NCI-H69 (cell line): ENCODE data around the gene CYB5A.
"Not testable (repeated sequence)": the region's sequence is repeated elsewhere in the genome, so short reads cannot be mapped to it uniquely, and the experiment has no call there.

ENCODE experiments used
- DNase-seq: peaks from one replicate; lab custom pipeline; 2025; lab: John Stamatoyannopoulos, UW

Gene CYB5A, protein sequence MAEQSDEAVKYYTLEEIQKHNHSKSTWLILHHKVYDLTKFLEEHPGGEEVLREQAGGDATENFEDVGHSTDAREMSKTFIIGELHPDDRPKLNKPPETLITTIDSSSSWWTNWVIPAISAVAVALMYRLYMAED

DNA sequence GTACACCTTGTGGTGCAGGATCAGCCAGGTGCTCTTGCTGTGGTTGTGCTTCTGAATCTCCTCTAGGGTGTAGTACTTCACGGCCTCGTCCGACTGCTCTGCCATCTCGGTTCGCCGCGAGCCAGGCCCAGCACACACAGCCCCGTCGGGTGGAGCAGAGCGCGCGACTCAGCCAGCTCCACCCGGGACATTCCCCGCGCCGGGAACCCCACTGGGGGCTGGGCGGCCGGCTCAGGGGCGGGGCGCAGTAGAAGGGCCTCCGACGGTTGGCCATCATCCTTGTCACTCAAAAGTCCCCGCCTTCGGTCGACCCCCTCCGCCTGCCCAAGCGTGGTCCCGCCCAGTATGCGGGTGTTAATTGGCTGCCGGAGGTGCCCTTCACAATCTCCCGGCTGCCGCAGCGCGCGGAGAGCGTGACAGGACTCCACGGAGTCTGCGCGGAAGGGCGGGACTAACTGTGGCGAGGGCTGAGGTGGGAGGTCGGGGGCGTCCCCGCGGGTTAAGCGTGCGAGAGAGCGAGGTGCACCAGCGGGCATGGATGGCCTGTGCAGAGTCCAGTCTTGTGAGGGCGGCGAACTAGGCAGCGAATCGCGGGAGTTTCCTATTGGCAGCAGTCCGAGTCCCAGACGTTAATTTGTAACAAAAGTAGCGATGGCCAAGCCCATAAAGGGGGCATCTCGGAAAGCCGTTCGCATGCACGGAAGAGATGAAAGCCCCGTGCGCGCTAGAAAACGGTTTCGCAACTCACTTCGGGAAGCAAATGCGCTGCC, at the start of gene CYB5A:
CYB5A (minus strand) TSS at position 193 of the 770 bp plus-strand sequence; CDS start at position 105, 88 bp downstream.
- peak; percentile 100 for DNase-seq

DNA sequence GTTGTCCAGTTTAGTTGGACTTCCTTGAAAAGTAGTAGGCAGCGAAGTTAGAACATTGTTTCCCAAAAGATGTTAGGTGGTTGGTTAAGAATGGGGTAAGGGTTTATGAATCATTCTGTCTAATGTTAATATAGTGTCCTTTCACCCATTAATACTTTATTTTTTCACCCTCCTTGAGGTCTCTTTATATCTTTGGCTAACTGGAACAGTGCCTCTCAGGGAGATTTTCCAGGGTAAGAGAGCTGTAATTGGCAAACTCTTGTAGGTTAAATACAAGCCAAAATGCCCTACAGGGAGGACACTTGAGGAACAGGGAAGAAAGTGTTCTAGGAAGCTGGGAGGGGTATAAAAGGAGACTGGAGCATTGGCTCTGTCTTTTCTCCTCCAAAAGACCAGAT, 46.1 kb upstream of the CYB5A start:
- DNase-seq, result no peak

DNA sequence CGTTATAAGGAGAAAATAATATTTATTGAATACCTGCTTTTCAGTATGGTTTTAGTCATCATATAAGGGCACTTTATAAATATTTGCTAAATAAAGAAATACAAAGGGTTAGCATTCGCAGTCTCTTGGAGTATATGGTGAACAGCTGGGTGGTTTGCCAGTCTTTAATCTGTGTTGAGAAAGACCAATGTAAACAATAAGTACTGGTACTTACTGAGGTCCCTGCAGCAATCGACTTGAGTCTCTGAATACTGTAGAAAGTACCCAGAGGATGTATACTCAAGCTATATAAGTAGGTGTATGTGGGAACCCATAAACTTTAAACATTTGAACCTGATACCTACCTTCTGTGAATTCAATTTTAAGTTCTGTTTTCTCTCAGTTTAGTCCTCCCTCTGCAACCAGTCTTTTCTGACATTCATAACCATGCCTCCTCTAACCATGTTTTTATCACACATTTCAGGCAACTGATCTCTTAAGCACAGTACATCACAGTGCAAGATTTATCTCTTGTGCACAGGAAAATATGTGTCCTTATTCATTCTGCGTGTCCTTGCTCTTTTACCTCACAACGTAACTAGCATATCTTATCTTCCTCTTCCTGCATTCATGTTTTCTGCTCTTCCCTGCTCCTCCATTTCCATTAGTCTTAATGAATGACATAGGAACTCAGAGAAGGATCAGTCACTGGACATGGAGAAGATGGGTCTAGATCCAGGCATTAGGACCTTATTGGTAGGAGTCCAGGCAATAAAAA, 45.6 kb upstream of the CYB5A start:
- DNase-seq, result no peak

DNA sequence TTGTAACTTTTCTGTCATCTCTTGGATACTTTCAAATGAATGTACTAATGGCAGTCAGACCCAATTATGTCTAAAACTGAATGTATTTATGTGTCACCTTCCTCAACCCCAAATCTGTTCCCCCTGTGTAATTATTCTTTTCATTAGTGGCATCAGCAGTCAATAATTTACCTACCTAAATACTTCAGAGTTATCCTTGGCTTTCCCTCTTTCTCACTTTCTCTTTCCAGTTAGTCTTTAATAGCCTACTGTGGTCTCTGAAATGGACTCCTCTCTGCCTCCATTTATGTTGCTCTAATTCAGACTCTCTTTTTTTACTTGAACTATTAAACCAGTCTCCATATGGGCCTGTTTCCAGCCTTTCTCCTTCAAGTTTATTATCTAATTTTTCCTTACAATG, 44.9 kb upstream of the CYB5A start:
- no peak for DNase-seq

DNA sequence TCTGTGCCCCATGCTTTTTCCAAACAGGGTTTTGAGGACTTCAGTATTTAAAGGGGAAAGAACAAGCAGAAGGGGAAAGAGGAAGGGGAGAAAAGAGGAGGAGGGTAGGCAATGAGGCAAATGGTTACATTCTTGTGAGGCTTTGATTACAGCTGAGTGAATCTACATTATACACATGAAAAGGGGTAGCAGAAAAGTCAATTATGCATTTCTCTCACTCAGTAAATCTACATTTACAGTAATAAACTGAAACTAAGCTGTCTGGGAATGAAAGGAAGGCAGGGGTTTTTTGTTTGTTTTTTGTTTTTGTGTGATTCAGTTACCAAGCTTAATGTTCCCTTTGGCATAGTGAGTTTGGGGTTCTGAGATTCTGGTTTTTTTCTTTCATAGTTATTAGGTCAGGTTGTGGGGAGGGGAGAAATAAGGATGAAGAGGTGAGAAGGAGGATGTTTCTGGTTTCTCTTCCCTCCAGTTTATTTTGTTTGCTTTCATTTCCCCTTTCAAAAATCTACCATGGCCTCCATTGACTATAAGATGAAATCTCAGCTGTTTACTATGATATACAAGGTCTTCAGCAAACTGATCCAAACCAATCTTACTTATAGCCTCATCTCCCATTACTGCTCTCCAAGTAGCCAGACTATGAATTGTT, 42.6 kb upstream of the CYB5A start:
- DNase-seq, result no peak

DNA sequence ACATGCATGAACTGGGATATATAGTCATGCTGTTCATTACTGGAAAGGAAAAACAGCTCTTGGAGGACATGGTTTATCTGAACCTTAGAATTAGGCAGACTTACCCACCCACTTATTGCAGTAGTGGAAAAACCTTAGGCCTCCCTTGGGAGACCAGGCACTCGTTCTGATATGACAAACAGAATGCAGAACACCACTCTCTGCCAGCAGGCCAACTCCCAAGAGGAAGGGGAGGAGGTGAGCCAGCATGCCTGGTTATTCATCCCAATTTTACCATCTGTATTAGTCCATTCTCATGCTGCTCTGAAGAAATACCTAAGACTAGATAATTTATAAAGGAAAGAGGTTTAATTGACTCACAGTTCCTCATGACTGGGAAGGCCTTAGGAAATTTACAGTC, 41.3 kb upstream of the CYB5A start:
- peak; percentile 30 for DNase-seq

DNA sequence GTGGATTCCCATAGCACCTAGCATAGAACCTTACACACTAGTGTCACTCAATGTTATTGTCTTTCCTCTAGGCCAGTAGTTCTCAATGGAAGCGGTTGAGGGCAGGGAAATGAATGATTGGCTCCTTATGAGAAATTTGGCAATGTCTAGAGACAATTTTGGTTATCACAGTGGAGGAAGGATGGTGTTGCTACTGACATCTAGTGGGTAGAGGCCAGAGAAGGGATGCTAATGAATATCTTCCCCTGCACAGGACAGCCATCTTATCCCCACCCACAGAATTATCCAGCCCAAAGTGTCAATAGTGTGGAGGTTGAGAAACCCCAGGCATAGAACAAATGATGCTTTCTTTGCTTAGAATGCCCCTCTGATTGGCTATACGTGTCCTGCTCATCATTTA, 39.6 kb upstream of the CYB5A start:
- DNase-seq, result peak; percentile 57

DNA sequence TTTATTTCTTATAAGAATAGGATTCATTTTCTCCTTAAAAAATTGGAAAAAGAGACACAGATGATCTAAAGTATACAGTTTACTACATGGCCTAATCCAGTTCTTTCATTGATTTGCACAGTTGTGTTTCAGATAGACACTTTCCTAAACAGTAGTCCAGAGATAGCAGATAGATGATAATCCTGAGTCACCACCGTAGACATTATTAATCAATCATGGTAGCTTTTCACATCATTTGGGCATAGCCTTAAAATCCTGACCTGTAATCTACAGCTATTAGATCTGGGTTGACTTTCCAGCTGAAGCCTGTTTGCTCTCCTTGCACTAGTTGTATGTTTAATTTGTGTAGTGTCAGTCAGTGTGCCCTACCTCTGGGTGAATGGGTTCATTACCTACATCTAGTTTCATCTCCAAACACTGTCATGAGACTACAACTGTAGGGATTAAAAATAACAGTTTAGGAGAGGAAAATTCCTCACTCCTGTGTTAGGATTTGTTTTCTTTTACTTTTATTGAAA, 38.0 kb upstream of the CYB5A start:
- DNase-seq, result no peak

DNA sequence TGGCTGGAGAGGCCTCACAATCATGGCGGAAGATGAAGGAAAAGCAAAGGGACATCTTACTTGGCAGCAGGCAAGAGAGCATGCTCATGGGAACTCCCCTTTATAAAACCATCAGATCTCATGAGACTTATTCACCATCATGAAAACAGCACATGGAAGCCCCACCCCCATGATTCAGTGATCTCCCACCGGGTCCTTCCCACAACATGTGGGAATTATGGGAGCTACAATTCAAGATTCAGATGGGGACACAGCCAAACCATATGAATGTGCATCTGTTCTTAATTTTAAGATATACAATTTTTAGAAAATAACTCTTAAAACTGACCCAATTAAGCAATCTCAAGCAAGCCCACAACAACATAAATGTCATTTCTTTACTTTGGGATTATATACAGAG, 36.4 kb upstream of the CYB5A start:
- DNase-seq, result no peak

DNA sequence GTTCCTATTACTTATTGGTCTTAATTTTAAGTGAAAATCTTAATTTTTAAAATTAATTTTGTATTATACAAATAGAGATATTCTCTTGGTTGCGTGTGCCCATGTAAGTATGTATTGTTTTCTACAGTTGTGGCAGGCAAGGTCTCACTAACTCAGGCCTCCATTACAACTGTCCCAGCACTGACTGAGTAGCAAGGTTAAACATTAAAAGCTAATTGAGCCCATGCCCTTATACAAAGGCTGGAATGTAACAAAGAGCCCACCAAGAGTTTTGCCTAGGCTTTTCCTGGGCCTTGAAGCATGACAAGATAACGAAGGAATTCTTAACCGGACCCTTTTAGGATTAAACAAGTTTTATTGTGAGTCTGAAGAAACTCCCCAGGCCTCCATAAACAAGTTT, 35.0 kb upstream of the CYB5A start:
- not testable (repeated sequence) for DNase-seq

DNA sequence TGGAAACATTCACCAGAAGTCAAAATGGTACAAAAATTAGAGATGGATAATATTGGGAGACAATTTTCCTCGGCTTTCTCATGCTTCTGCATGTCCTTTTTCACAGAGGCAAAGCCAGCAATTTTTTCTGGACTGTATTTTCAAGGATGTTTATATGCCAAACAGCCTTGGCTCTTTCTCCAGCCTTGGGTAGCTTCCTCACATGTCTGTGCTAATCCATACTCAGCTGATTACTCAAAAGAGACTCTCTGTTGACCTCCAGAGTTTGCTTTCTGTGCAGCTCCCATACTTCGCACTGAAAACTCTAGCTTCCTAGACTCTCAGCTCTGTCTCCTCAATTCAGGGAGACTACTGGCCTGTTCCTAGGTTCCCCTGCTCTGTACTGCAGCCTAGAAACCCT, 34.5 kb upstream of the CYB5A start:
- DNase-seq, result no peak

DNA sequence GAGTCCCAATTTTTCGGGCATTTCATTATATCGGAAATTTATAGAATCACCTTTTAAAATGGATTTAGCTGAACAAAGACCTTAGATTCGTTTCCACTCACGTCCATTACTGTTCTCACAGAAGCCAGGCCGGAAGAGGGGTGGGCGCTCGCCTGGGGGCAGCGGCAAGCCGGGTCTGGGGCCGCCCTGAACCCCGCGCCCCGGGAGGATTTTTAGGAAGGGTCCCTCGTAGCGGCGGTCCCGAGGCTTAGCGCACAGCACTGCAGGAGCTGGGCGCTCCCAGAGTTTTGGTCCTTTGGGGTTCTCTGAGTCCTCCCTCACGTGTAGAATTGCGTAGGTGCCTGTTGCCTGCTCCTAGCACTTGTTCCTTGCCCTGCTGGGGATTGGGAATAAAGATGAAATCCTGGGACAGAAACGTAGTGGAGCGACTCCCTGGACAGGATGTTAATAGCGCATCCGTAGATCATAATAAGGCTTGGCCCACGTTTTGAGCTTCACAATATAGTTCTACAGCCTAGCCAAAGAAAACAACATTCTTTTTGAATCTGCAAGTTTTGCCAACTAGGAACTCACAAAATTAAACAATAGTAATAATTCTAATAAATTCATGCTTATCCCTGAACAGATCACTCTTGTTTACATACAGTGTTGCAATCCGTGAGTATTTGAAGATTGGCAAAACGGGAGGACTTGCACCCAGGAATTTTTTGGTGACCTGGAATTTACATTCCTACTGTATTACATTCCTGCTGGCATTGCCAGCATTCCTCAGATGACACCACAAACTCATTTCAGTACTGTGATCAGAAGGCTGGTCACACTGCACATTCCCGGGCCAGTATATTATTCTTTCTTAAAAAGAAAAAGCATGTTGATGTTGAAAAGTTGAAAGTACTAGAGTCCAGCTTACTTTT, 24.8 kb upstream of the CYB5A start:
- no peak for DNase-seq

DNA sequence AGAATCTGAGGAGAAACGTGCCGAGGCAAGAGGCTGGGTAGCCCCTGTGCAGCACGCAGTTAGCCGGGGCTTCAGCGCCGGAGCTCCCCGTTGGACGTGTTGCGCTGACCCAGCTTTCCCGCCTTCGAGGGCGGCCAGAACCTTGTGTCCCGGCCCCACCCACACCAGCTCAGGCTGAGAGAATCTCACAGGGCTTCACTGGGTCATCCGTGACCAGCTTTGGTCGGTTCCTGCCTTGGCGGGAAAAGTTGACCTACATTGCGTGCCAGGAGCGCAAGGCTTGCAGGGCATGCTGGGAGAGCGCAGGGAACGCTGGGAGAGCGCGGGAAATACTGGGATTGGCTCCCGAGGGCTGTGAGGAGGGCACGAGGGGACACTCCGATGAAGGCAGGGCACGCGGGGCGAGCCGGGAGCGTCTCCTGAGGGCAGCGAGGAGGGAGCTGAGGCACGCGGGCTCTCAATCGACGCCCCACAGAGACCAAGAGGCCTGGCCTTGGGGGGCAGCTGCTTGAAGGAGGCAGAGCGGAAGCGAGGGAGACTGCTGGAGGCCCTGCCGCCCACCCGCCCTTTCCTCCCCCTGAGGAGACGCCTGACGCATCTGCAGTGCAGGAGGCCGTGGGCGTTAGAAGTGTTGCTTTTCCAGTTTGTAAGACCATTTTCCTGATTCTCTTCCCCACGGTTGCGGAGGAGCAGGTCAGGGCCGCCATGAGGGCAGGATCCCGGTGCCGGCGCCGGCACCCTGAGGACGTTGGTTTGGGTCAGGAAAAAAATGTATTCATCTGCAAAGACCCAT, 23.9 kb upstream of the CYB5A start, which contains the start of gene C18orf63:
C18orf63 (plus strand) TSS at position 376 of the 793 bp plus-strand sequence. CDS start 2,027 bp downstream, outside the sequence.
- no peak for DNase-seq

DNA sequence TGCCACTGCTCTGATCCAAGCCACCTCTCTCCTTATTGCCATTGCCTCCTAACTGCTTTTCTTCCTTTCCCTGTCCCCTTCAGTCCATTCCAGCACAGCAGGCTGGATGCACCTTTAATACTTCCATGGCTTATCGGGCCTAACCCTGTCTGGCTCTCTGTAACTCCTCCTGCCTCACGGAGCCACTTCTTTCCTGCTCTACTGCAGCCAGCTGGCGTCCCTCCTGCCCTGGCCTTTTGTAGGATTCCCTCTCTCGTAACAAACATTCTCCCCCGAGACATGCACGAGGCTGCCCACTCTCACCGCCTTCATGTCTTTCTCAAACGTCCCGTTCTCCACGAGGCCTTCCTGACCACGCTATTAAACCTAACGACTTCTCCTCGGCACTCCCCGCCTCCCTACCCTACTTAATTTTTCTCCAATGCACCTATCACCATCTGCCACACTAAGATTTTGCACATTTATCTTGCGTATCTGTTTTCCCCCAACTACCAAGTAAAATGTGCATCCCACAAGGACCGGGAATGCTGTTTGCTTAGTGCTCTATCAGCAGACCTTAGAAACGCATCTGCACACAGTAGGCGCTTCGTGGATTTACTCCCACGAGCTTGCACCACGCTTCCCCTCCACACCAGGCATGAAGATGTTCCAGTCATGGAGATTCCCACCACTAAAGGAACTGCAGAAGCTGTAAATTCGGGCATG, 23.1 kb upstream of the CYB5A start:
- no peak for DNase-seq

DNA sequence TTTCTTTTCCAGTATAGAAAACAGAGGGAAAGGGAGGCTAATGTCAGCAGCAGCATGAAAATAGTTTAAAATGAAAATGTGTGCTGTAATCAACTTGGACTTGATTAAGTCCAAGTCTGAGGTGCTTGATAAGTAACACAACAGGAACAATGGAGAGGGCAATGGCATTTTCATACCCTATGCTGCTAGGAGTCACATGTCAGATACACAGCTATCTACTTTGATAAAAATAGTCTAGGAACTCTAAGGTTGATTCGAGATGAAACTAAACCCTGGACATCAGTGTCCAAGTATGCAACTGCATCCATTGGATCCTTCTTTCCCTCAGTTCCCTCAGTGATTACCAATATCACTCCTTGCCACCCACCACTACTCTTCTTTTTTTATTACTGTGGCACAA, 19.2 kb upstream of the CYB5A start:
- DNase-seq, result no peak

DNA sequence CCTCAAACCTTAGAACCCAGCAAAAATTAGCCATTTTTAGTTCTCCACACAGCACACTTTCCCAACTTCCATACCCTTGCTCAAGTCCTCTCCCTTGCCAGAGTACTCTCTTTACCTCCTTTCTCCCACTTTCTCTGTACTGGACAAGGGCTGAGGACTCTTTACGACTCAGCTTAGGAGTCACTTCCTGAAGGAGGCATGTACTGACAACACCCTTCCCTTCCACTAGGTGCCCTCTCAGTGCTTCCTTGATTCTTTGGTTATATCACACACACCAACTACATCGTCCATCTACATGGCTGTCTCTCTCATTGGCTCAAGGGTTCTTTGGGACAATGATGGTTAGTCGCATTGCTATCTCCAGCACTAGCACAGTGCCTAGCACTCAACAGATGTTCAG, 18.6 kb upstream of the CYB5A start:
- peak; percentile 75 for DNase-seq

DNA sequence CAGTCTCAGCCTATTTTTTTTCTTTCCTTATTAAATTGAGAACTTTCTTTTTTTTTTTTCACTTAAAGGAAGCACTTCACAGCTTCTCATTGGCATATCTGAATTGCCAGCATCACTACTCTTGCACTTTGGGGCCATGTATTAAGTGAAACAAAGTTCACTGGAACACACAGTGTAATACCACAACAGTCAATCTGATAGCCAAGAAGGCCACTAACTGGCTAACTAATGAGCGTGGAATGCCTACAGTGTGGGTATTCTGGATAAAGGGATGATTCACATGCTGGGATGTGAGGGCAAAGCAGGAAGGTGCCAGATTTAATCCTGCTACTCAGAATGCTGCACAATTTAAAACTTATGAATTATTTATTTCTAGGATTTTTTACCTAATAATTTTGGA, 12.2 kb upstream of the CYB5A start:
- no peak for DNase-seq

DNA sequence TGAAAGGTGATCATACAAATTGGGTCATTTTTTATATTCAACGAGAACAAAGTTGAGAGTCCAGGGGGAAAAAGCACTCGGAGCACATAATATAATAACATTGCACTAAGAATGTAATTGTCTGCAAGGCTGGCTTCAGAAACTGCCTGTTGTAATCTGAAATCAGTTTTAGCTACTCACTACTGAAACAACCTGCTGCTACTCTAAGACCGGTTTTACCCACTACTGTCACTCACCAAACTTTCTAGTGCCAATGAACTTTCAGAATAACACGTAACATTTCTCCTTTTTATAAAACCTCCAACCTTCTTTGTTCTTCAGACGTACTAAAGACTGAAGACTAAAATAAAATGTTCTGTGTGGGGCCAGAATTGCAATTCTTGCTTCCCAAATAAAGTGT, 11.5 kb upstream of the CYB5A start:
- no peak for DNase-seq

DNA sequence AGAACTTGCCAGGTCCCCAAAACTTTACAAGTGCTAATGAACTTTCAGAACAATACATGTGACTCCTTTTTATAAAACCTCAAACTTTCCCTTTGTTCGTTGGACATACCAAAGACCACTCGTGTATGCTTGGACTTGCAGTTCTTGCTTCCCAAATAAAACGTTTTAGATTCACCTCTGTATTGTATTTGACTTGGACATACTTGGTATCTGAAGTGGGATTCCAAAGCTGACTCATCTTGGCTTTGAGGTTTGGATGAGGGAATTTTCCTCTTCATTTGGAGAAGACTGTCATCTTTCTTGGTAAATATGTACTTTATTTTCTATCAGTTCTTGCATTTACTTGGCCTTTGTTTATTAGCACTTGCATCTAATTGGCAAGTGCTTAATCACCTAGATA, 8.0 kb upstream of the CYB5A start:
- DNase-seq, result no peak

DNA sequence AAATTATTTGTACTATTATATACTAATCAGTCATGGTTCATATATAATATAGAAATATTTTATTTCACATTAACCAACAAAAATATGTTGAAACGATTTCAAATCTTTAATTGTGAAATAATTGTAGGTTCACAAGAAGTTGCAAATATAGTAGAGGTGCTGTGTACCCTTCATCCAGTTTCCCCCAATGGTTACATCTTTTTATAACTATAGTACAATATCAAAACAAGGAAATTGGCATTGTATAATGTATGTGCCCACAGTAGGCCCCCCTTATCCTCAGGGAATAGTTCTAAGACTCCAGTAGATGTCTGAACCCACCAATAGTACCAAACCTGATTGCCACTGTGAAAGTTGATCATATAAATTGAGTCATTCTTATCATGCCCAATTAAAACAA, 7.4 kb upstream of the CYB5A start:
- no peak for DNase-seq
